GM18951 (cell line): ENCODE measurements around the gene ADM.

Source experiments
- POLR2A ChIP-seq: IDR thresholded peaks from 4 replicates; pipeline ENCODE4 v1.6.1; 2011; ENCODE audit warnings: mild to moderate bottlenecking; ENCODE audit not compliant: insufficient read length, insufficient read depth; ENCODE audit errors: extremely low read depth
- in situ Hi-C: fragments of 300-500 bp; cut with MboI; formaldehyde crosslinking; loops from one replicate; pipeline ENCODE4 v1.12.0; 2022; ENCODE audit warnings: low sequenced_read_pairs, mixed read lengths, inconsistent platforms; ENCODE audit not compliant: unreplicated experiment

Gene ADM

GRCh38 chr11:10295064-10295901, 9.6 kb upstream of the ADM start:
- TF ChIP-seq POLR2A: no peak
- in situ Hi-C loops: no loop called here

- in situ Hi-C loops: no loop called here
- no peak for TF ChIP-seq POLR2A
These were observed 6.5 kb upstream of the ADM start for GRCh38 chr11:10298342-10298741.

GRCh38 chr11:10301656-10302358, 3.1 kb upstream of the ADM start:
- no peak for TF ChIP-seq POLR2A
- in situ Hi-C loops: loop anchor here (25.0 kb wide), 1 partner anchor 540 kb away; no protein-coding TSS in a partner anchor

GRCh38 chr11:10302359-10302743, 2.5 kb upstream of the ADM start:
- in situ Hi-C loops: loop anchor here (25.0 kb wide), 1 partner anchor 540 kb away; no protein-coding TSS in a partner anchor
- no peak for TF ChIP-seq POLR2A

- peak; percentile 20 for TF ChIP-seq POLR2A
- in situ Hi-C loops: loop anchor here (25.0 kb wide), 1 partner anchor 541 kb away; no protein-coding TSS in a partner anchor
These were observed 1.9 kb upstream of the ADM start for GRCh38 chr11:10302744-10303557.

- in situ Hi-C loops: loop anchor here (25.0 kb wide), 1 partner anchor 541 kb away; no protein-coding TSS in a partner anchor
- no peak for TF ChIP-seq POLR2A
These were observed 1.1 kb upstream of the ADM start for GRCh38 chr11:10303558-10304363.

GRCh38 chr11:10305262-10305963, 540 bp downstream of the ADM start:
- TF ChIP-seq POLR2A: no peak
- in situ Hi-C loops: loop anchor here (25.0 kb wide), 1 partner anchor 543 kb away; no protein-coding TSS in a partner anchor

GRCh38 chr11:10305964-10306918, 1.4 kb downstream of the ADM start:
- TF ChIP-seq POLR2A: no peak
- in situ Hi-C loops: loop anchor here (25.0 kb wide), 1 partner anchor 544 kb away; no protein-coding TSS in a partner anchor

- in situ Hi-C loops: loop anchor here (25.0 kb wide), 1 partner anchor 545 kb away; no protein-coding TSS in a partner anchor
- no peak for TF ChIP-seq POLR2A
These were observed 2.1 kb downstream of the ADM start for GRCh38 chr11:10307022-10307399.

GRCh38 chr11:10307400-10308200, 2.7 kb downstream of the ADM start:
- in situ Hi-C loops: loop anchor here (25.0 kb wide), 1 partner anchor 545 kb away; no protein-coding TSS in a partner anchor
- no peak for TF ChIP-seq POLR2A
